GM03348 (cell line): Measurements from ENCODE around the gene ALDOA.
A peak's percentile ranks its signal among the peaks of the same experiment; 100 is the strongest.
"Not testable (repeated sequence)": the region's sequence is repeated elsewhere in the genome, so short reads cannot be mapped to it uniquely, and the experiment has no call there.

Experiments
- DNase-seq: peaks from one replicate; pipeline ENCODE4 v3.0.0; 2012; ENCODE audit warnings: low spot score

Gene ALDOA

GRCh38 chr16:30065102-30065942 lies at the start of gene ALDOA:
ALDOA (plus strand) TSS chr16:30065760; CDS start chr16:30066898, 1,138 bp downstream.
- peak; percentile 98 for DNase-seq

- DNase-seq, result no peak
Measured at GRCh38 chr16:30016555-30017276, 48.8 kb upstream of the ALDOA start.

- DNase-seq, result no peak
Measured at GRCh38 chr16:30017277-30017656, 48.3 kb upstream of the ALDOA start.

- DNase-seq, result not testable (repeated sequence)
Measured at GRCh38 chr16:30017937-30018336, 47.6 kb upstream of the ALDOA start.

- DNase-seq, result no peak
Measured at GRCh38 chr16:30018731-30019158, 46.8 kb upstream of the ALDOA start.

- DNase-seq, result no peak
Measured at GRCh38 chr16:30022887-30023286, 42.7 kb upstream of the ALDOA start, which contains the start of gene C16orf92. C16orf92 (plus strand) TSS chr16:30023198; CDS start chr16:30023341, 143 bp downstream.

GRCh38 chr16:30023586-30023985 lies 42.0 kb upstream of the ALDOA start:
- DNase-seq, result no peak

- DNase-seq, result no peak
Measured at GRCh38 chr16:30024451-30024850, 41.1 kb upstream of the ALDOA start.

- no peak for DNase-seq
Measured at GRCh38 chr16:30025156-30025555, 40.4 kb upstream of the ALDOA start.

GRCh38 chr16:30025574-30025973 lies 40.0 kb upstream of the ALDOA start:
- no peak for DNase-seq

GRCh38 chr16:30026449-30026848 lies 39.1 kb upstream of the ALDOA start:
- DNase-seq, result no peak

- no peak for DNase-seq
Measured at GRCh38 chr16:30027588-30028437, 37.7 kb upstream of the ALDOA start.

GRCh38 chr16:30028438-30029076 lies 37.0 kb upstream of the ALDOA start:
- no peak for DNase-seq

GRCh38 chr16:30030011-30030685 lies 35.4 kb upstream of the ALDOA start:
- no peak for DNase-seq

GRCh38 chr16:30030841-30031413 lies 34.6 kb upstream of the ALDOA start, which contains the start of gene TLCD3B:
TLCD3B (minus strand) TSS chr16:30031271; CDS start chr16:30030527, 744 bp downstream.
- no peak for DNase-seq

- DNase-seq, result no peak
Measured at GRCh38 chr16:30031477-30031918, 34.1 kb upstream of the ALDOA start.

- peak; percentile 79 for DNase-seq
Measured at GRCh38 chr16:30032083-30032819, 33.3 kb upstream of the ALDOA start.

GRCh38 chr16:30033270-30033669 lies 32.3 kb upstream of the ALDOA start:
- DNase-seq, result no peak

- no peak for DNase-seq
Measured at GRCh38 chr16:30040221-30040620, 25.3 kb upstream of the ALDOA start.

GRCh38 chr16:30040690-30041089 lies 24.9 kb upstream of the ALDOA start:
- DNase-seq, result not testable (repeated sequence)
